Choroid plexus epithelial cell (primary cell): ENCODE data around the gene CHST15.
"Not testable (repeated sequence)": the region's sequence is repeated elsewhere in the genome, so short reads cannot be mapped to it uniquely, and the experiment has no call there.

Experiments used
- DNase-seq: peaks from one replicate; pipeline ENCODE4 v3.0.0-alpha.2; 2010; ENCODE audit warnings: low read depth
- H3K4me3 ChIP-seq: 2 replicates; pipeline ENCODE4 v1.5.1; 2011; ENCODE audit warnings: low read depth, mild to moderate bottlenecking, control low read depth, low read length, moderate library complexity
- TF ChIP-seq, protein P1 (sequence below): conservative IDR thresholded peaks from 2 replicates; pipeline ENCODE4 v1.5.1; 2011; ENCODE audit warnings: low read depth, mild to moderate bottlenecking, control low read depth, inconsistent platforms, low read length, moderate library complexity

Gene CHST15

DNA sequence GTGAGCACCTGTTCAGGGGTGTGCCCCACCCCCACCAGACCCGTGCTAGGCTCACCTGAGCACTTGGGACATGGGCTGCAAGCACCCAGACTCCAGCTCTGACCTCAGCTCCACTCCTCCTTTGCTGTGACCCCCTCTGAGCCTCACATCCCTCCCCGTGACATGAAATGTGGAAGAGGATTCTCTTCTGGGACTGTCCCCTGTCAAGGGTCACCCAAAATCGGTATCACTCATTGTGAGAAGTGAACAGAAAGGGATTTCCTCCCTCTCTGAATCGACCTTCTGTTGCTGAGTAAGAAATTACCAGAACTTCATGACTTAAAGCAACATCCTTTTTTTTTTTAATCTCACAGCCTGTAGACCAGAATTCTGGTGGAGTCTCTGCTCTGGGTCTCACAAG is 6.2 kb upstream of the CHST15 start:
- no peak for DNase-seq
- H3K4me3 ChIP-seq, result no peak overlapping the region
- TF ChIP-seq, protein P1, sequence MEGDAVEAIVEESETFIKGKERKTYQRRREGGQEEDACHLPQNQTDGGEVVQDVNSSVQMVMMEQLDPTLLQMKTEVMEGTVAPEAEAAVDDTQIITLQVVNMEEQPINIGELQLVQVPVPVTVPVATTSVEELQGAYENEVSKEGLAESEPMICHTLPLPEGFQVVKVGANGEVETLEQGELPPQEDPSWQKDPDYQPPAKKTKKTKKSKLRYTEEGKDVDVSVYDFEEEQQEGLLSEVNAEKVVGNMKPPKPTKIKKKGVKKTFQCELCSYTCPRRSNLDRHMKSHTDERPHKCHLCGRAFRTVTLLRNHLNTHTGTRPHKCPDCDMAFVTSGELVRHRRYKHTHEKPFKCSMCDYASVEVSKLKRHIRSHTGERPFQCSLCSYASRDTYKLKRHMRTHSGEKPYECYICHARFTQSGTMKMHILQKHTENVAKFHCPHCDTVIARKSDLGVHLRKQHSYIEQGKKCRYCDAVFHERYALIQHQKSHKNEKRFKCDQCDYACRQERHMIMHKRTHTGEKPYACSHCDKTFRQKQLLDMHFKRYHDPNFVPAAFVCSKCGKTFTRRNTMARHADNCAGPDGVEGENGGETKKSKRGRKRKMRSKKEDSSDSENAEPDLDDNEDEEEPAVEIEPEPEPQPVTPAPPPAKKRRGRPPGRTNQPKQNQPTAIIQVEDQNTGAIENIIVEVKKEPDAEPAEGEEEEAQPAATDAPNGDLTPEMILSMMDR, result no peak

DNA sequence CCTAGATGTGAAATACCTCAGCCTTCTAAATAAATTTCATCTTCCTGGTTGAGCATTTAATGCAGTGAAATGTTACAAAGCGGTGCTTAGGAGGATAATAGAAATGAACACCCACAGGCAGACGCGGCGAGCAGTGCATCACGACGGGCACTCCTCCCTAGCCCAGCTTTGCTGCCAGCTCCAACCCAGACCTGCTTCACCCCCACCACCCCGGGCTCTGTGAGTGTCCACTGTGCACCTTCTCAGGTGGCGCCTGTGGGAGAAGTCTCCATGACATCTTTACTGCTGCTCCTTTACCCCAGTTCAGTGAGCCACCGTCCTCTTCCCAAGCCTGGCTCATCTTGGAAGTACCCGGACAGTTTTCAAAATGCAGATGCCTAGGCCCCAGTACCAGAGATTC is 5.2 kb upstream of the CHST15 start:
- TF ChIP-seq, protein P1, result no peak
- H3K4me3 ChIP-seq, result no peak overlapping the region
- DNase-seq, result no peak

DNA sequence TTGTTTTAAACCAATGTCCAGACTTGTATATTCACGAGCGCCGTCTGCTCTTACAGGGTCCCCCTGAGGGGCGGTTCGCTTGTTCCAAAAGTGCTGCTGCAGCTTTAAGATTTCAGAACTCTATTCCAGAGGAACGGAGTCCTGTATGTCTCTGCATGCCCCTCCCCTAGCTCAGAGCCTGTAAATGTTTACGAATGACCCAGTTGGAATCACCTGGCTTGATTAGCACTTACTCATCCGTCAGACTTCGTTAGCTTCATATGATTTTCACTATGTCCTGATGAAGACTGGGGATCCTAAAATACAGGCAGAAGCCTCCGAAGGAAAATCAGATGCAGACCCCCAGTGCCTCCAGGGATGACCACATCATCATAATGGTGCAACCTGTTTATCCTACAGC is 4.5 kb upstream of the CHST15 start:
- no peak overlapping the region for H3K4me3 ChIP-seq
- no peak for DNase-seq
- TF ChIP-seq, protein P1, result no peak

DNA sequence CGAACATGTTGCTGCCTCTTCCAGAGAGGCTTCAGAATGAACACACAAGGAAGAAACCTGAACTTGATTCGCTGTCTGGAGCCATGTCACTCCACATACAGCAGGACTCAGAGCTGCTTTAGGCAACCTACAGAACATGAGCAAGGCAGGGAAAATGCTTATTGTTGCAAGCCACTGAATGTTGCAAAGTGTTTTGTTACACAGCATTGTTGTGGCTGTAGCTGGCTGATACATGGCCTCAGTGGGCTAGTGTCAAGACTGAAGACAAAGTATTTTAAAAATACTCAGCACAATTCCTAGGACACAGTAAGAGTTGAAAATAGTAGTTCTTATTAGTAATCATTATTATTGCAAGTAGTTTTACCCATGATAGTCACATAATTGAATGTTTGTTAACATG is 3.1 kb upstream of the CHST15 start:
- no peak for DNase-seq
- TF ChIP-seq, protein P1, result no peak

DNA sequence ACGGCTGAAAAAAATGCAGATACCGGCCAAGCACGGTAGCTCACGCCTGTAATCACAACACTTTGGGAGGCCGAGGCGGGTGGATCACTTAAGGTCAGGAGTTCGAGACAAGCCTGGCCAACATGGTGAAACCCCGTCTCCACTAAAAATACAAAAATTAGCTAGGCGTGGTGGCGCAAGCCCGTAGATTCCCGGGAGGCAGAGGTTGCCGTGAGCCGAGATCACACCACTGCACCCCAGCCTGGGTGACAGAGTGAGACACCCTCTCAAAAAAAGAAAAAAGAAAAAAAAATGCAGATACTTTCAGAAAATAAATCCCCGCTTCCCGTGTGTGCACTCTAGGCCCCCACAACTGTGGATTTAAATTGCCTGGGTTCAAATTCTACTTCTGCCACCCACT is 2.4 kb upstream of the CHST15 start:
- not testable (repeated sequence) for DNase-seq, H3K4me3 ChIP-seq

More for the DNA sequence above, 3.1 kb upstream of the CHST15 start:
- H3K4me3 ChIP-seq, result no peak overlapping the region

DNA sequence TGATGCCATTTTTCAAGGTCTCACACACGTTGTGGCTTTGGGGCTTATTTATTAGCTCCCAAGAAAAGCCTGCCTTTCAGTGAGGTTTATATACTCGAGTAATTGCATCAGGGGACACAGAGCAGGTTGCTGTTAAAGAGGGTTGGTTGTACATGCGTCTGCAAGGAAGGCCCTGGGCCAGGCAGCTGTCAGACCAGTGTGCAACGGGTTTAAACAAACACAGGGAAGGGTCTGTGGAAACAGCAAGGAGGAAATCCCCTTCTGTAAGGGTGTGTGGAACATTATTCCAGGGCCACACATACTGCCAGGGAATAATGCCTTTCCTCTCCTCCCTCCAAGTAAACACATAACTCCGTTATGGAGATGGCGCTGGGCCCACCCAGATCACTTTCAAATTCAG is 1.7 kb upstream of the CHST15 start:
- H3K4me3 ChIP-seq, result no peak overlapping the region
- DNase-seq, result no peak
- TF ChIP-seq, protein P1, result no peak

DNA sequence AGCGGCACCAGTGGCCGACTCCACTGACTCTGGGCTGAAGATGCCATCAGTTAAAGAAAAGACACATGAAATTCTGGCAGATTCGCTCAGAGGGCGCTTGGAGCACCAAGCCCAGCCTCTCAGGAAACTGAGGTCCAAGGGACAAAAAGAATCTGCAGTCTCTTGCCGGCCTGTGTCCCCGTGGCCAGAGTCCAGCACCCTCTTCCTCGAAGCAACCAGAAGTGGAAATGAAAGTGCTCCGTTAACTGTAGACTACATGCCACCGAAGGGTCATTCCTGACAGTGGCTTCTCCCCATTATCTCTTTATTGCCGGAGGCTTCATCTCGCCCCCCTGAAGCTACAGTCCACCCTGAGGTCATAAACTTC is 1.0 kb upstream of the CHST15 start:
- no peak for DNase-seq
- peak overlapping the region; percentile 64 for H3K4me3 ChIP-seq
- TF ChIP-seq, protein P1, result no peak
